GM19043 (cell line): ENCODE results near the gene KLHL17.
"Not testable (repeated sequence)": the region's sequence is repeated elsewhere in the genome, so short reads cannot be mapped to it uniquely, and the experiment has no call there.

Experiments used
- ATAC-seq: cut with Tn5 transposase; IDR thresholded peaks from one replicate; pipeline ENCODE4 v1.9.1; 2021; ENCODE audit warnings: low read depth; ENCODE audit not compliant: unreplicated experiment

KLHL17 gene

DNA sequence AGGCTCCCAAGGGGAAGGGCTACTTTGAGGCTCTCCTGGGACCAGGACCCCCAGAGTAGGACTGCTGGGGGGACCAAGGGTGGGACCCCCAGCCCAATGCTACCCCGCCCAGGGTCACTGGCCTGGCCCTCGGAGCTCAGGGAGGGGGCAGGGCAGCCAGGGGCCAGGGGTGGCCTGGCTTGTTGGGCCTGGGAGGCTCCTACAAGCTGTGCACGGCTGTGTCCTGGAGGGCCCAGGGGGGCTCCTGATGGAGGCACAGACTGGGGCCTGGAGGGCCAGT, 37.3 kb downstream of the KLHL17 start:
- ATAC-seq: no peak

- no peak for ATAC-seq
Observed at GRCh38 chr1:997993-998744, 37.8 kb downstream of the KLHL17 start.

GRCh38 chr1:998745-998994, 38.3 kb downstream of the KLHL17 start:
- no peak for ATAC-seq

- no peak for ATAC-seq
Observed at GRCh38 chr1:998995-999724, 38.8 kb downstream of the KLHL17 start.

GRCh38 chr1:999725-1000356, 39.5 kb downstream of the KLHL17 start, which contains the start of gene HES4:
Gene HES4, minus strand, starts transcription at chr1:1000097. Its CDS starts 124 bp downstream, at chr1:999973.
- peak; percentile 41 for ATAC-seq

- peak; percentile 26 for ATAC-seq
Observed at GRCh38 chr1:1000357-1001056, 40.1 kb downstream of the KLHL17 start.

- no peak for ATAC-seq
Observed at GRCh38 chr1:1001057-1001783, 40.8 kb downstream of the KLHL17 start.

DNA sequence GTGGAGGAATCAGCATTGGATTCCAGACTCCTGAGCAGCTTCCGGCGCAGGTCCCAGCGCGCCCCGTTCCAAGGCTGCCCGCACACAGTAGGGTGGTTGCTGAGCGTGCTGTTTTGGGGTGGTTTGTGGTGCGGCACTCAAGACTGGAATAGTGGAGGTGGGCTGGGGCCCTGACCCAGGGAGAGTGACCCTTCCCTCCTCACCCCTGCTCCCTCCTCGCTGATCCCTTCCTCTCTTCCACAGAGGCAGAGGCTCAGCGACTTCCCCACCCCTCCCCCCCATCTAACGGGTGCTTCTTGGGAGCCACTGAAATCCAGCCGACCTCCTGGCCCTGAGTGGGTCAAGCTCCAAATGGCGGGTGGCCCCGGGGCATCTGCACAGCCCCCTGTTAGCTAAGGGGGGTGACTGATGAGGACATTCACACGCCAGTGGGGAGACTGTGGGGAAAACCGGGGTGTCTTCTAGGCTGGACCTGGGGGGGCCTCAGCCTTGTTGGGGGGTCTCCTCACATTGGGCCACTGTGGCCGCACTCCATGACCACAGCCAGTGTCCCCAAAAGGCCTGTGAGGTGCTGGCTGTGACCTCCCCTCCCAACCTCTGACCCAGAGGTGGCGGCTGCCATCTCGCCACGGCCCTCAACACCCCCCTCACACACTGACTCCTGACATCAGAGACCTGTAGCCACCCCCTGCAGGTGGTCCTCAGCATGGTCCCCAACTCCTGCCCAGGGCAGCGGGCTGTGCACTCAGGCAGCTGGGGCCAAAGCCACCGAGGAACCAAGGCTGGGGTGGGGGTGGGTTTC, 43.4 kb downstream of the KLHL17 start:
- ATAC-seq: no peak

- ATAC-seq: no peak
Observed at GRCh38 chr1:1004420-1004779, 44.0 kb downstream of the KLHL17 start.

GRCh38 chr1:1004780-1005697, 44.7 kb downstream of the KLHL17 start:
- ATAC-seq: no peak

- ATAC-seq: no peak
Observed at GRCh38 chr1:1005774-1006304, 45.5 kb downstream of the KLHL17 start.

DNA sequence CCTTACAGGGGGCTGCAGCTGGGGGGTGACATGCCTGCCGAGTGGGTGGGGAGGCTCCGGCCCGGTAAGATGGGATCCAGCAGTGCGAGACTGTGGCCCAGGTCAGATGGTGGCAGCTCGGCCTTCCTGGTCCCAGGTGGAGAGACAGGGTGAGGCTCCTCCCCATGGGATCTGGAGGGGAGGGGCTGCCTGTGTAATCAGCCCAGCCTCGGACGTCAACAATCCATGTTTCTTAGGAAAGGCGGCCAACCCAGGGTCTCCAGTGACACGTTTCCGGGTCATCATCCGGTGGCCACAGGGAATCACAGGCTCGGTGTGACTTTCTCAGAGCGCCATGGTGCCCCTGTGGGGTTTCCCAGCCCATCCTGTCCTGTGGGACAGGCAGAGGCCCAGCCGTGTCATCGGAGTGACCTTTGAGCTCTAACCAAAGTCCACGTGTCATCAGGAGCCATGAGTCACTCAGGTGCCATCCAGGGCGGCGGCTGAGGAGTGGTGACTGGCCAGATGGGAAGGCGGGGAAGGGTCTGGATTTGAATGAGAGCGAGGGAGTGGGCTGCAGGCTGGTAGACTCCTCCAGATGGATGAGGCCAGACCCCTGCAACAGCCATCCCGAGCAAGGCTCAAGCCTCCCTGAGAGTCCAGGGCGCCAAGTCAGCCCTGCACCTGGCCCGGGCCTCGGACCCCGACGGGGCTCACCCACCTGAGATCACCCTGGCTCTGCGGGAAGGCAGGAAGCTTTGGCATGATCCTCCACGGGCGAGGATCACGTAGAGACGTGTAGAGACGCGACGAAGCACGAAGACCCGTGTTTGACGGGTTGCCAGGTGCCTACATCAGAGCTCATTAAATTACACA, 46.1 kb downstream of the KLHL17 start:
- ATAC-seq: no peak

DNA sequence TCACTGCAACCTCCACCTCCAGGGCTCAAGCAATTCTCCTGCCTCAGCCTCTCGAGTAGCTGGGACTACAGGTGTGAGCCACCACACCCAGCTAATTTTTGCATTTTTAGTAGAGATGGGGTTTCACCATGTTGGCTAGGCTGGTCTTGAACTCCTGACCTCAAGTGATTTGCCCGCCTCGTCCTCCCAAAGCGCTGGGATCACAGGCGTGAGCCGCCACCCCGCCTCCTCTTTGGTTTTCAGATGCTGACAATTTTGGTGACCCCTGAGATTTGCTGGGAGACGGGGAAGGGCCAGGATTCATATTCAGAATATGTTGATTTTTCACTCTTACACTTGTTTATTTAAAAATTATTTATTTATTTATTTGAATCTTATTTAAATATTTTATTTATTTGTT, 49.7 kb downstream of the KLHL17 start:
- not testable (repeated sequence) for ATAC-seq

DNA sequence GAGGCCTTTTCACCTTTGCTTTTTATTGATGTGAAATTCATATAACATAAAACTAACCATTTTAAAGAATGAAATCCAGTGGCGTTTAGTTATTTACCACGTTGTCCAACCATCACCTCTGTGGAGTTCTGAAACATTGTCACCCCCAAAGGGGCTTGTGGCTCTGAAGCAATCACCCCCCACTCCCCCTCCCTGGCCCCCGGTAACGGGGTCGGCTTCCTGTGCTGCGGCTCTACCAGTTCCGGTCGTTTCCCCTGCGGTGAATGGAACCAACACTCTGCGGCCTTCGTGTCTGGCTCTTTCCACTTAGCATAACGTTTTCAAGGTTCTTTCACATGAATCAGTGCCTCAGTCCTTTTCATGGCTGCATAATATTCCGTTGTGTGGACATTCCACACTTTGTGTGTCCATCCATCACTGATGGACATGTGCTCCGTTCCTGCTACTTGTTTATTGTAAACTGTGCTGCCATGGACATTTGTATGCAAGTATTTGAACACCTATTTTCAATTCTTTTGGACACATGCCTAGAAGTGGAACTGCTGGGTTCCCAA, 51.1 kb downstream of the KLHL17 start:
- ATAC-seq: no peak

DNA sequence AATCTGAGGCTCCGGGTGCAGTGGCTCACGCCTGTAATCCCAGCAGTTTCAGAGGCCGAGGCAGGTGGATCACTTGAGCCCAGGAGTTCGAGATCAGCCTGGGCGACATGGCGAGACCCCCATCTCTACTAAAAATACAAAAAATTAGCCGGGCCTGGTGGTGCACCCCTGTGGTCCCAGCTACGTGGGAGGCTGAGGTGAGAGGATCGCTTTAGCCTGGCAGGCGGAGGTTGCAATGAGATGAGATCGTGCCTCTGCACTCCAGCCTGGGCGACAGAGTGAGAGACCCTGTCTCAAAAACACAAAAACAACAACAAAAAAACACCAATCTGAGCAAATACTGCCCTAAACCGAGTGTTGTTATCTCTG, 52.3 kb downstream of the KLHL17 start:
- ATAC-seq: peak; percentile 13

DNA sequence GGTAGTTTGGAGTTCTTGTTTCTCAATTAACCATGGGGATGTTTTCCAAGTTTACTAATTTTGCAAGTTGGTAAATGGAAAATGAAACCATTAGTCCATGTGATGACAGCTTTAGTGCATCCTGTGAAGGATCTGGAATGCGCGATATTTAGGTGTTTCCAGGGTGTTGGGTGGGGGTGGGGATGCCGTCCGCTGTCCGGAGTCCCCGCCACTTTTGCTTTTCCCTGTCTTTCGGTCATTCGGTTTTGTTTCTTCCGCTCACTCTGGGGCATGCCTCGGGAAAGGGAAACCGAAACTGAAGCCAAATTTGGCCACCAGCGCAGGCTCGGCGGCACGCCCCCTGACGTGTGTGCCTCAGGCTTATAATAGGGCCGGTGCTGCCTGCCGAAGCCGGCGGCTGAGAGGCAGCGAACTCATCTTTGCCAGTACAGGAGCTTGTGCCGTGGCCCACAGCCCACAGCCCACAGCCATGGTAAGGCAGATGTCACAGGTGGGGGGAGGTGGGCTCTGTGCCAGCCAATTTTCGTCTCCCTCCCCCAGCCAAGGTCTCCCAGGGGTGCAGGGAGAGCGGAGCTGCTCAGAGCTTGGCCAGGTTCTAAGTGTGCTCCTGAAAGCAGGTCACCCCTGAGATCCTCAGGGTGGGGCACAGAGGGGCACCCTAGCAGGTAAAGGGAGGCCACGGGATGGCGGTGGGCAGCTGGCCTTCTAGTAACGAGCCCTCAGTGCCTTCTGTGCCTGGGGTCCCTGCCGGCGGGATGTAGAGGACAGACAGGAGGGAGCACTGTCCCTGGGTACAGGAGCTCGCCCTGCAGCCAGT, 52.9 kb downstream of the KLHL17 start, which contains the start of gene ISG15:
TSS of gene ISG15 (plus strand) at position 393 of the 817 bp plus-strand sequence. CDS start at position 470, 77 bp downstream.
- ATAC-seq: peak; percentile 86
